Measurements from ENCODE around the gene GOLGA6L7.
"Not testable (repeated sequence)": the region's sequence is repeated elsewhere in the genome, so short reads cannot be mapped to it uniquely, and the experiment has no call there.

DNA sequence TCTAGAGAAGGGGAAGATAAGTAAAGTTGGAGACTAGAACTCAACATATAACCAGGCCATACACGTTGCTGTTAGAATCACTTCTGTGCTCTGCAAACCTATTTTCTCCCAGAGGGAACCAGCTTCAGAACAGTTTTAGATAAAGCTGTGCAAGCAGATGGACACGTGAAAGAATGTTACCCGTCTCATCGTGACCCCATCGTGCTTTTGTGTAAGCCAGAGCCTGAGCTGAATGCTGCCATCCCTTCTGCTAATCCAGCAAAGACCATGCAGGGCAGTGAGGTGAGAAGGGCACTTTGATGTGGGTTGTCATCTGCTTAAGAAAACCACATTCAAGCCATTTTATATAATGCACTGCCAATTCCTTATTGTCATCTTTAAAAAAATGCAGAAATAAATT lies 40.3 kb downstream of the GOLGA6L7 start:
- TF ChIP-seq POLR2AphosphoS5 (IDR thresholded peaks at IDR 0.05; ENCODE audit: insufficient read depth, low read depth, low read length); FOS (IDR thresholded peaks at IDR 0.05; ENCODE audit: borderline replicate concordance, insufficient read depth, low read length); POLR2A (IDR thresholded peaks at IDR 0.05; ENCODE audit: low read depth, low read length): not testable (repeated sequence)
- TF ChIP-seq, protein P1, sequence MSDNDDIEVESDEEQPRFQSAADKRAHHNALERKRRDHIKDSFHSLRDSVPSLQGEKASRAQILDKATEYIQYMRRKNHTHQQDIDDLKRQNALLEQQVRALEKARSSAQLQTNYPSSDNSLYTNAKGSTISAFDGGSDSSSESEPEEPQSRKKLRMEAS (IDR thresholded peaks at IDR 0.05; ENCODE audit: insufficient read depth, insufficient read length): not testable (repeated sequence)
- TF ChIP-seq, protein P2, sequence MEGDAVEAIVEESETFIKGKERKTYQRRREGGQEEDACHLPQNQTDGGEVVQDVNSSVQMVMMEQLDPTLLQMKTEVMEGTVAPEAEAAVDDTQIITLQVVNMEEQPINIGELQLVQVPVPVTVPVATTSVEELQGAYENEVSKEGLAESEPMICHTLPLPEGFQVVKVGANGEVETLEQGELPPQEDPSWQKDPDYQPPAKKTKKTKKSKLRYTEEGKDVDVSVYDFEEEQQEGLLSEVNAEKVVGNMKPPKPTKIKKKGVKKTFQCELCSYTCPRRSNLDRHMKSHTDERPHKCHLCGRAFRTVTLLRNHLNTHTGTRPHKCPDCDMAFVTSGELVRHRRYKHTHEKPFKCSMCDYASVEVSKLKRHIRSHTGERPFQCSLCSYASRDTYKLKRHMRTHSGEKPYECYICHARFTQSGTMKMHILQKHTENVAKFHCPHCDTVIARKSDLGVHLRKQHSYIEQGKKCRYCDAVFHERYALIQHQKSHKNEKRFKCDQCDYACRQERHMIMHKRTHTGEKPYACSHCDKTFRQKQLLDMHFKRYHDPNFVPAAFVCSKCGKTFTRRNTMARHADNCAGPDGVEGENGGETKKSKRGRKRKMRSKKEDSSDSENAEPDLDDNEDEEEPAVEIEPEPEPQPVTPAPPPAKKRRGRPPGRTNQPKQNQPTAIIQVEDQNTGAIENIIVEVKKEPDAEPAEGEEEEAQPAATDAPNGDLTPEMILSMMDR (IDR thresholded peaks at IDR 0.05; ENCODE audit: extremely low read depth in 1 of 2, insufficient read depth in 1 of 2, low read depth in 1 of 2, low read length in 2 of 2): not testable (repeated sequence)
